Panc1 (cell line): ENCODE measurements around the gene TDRD15. TPM values are rescaled to one million over a fixed set of nuclear protein-coding genes. Genes with fewer than 3 reads are reported as not detected.

Source experiments
- ATAC-seq: fragments of 200-7000 bp; cut with Tn5 transposase; 2 replicates; pipeline ENCODE4 v1.9.1; 2020; ENCODE audit warnings: mild to moderate bottlenecking, moderate library complexity
- BruUV-seq: library from RNA; stranded (reverse); fragments of 400-500 nt; replicated peaks from 2 replicates; lab custom pipeline; 2021; lab: Mats Ljungman, UMichigan
- CTCF ChIA-PET: fragments of 300-600 bp; sonication (Branson Sonifier 250); formaldehyde crosslinking; loops from one replicate; lab custom pipeline; 2022; ENCODE audit warnings: antibody characterized with exemption; lab: Charles Lee
- POLR2A ChIA-PET: fragments of 300-600 bp; sonication (Branson Sonifier 250); formaldehyde crosslinking; loops from one replicate; lab custom pipeline; 2022; ENCODE audit warnings: antibody characterized with exemption; lab: Charles Lee
- DNase-seq: peaks from one replicate; pipeline ENCODE4 v3.0.0-alpha.2; 2010; ENCODE audit warnings: low read depth, low spot score
- H3K27ac ChIP-seq: 2 replicates; pipeline ENCODE4 v1.5.1; 2011; ENCODE audit warnings: mild to moderate bottlenecking, low read length, inconsistent platforms
- H3K27me3 ChIP-seq: fragments of 200-500 bp; sonication (Bioruptor generic); 2 replicates; pipeline ENCODE4 v1.6.0; 2014; ENCODE audit warnings: low read length, inconsistent platforms; ENCODE audit not compliant: control insufficient read depth, insufficient read depth
- H3K36me3 ChIP-seq: fragments of 200-500 bp; sonication (Bioruptor generic); 2 replicates; pipeline ENCODE4 v1.5.1; 2014; ENCODE audit warnings: inconsistent platforms, mild to moderate bottlenecking, low read length, moderate library complexity; ENCODE audit not compliant: control insufficient read depth, insufficient read depth
- H3K4me1 ChIP-seq: 2 replicates; pipeline ENCODE4 v1.5.1; 2011; ENCODE audit warnings: inconsistent platforms, mild to moderate bottlenecking, low read length, moderate library complexity; ENCODE audit not compliant: control insufficient read depth, insufficient read depth
- H3K4me3 ChIP-seq, 2 experiments: 2 replicates each; pipeline ENCODE4 v1.5.1; 2011 to 2012; ENCODE audit warnings: low read depth in 2 of 2, low read length in 2 of 2, mild to moderate bottlenecking in 2 of 2, inconsistent platforms in 1 of 2, moderate library complexity in 1 of 2
- H3K9me3 ChIP-seq: fragments of 200-500 bp; sonication (Bioruptor generic); 2 replicates; pipeline ENCODE4 v1.5.1; 2014; ENCODE audit warnings: low read depth, mild to moderate bottlenecking, inconsistent platforms, low read length, moderate library complexity; ENCODE audit not compliant: control insufficient read depth, insufficient read depth
- POLR2AphosphoS5 ChIP-seq: IDR thresholded peaks from 2 replicates; pipeline ENCODE4 v1.6.1; 2012; ENCODE audit warnings: mild to moderate bottlenecking, low read depth, low read length, moderate library complexity
- SIN3A ChIP-seq: IDR thresholded peaks from 2 replicates; pipeline ENCODE4 v1.6.1; 2012; ENCODE audit warnings: low read depth, mild to moderate bottlenecking, low read length, moderate library complexity, borderline replicate concordance; ENCODE audit not compliant: insufficient read depth
- TCF7L2 ChIP-seq: IDR thresholded peaks from 2 replicates; pipeline ENCODE4 v1.6.1; 2011; ENCODE audit warnings: mild to moderate bottlenecking, low read depth, low read length, inconsistent platforms
- in situ Hi-C: cut with HindIII; loops from 2 replicates; pipeline ENCODE4 v1.10.0; 2016; ENCODE audit warnings: low sequenced_read_pairs, low pct_unique_long_range_greater_than_20kb
- intact Hi-C: fragments of 100-400 bp; cut with micrococcal nuclease; formaldehyde crosslinking; loops from one replicate; pipeline ENCODE4 v1.10.0; 2022; ENCODE audit not compliant: unreplicated experiment
- total RNA-seq: library from RNA; stranded (reverse); gene quantifications from one replicate; pipeline ENCODE4 v1.2.1, GENCODE V29; 2021; ENCODE audit not compliant: unreplicated experiment
- TF ChIP-seq, protein P1 (sequence below), 2 experiments: IDR thresholded peaks; 2 replicates each; pipeline ENCODE4 v1.6.1; 2011 to 2012; ENCODE audit warnings: low read depth in 2 of 2, control low read depth in 1 of 2, low read length in 1 of 2, mild to moderate bottlenecking in 1 of 2, moderate library complexity in 1 of 2; ENCODE audit not compliant: insufficient read depth in 1 of 2
- TF ChIP-seq, protein P2 (sequence below): fragments of 450-650 bp; IDR thresholded peaks from 2 replicates; pipeline ENCODE4 v1.5.1; 2017; ENCODE audit warnings: mild to moderate bottlenecking

The TDRD15 gene
- total RNA-seq, 1 experiment from 2014 or later, result not detected

DNA sequence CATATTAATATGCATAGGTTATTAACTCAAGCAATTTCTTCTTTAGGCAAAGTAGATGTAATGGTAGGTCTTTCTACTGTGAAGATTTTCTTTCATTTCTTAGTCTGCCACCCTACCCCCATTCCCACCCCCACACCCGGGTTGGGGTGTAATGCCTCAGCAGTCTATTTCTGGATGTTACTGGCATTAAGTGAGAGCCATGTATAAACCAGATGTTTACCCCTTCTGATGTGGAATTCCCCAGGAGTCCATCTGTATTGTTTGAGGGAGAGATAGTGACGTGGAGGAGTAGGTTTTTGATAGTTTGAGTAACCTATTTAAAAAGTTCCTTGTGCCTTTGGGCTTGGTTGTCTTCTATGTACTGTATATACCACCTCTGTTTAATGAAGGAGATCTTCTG is 11.8 kb downstream of the TDRD15 start:
- H3K4me1 ChIP-seq, result no peaks in the 10 kb centered on the region
- H3K4me3 ChIP-seq, result no peak overlapping the region
- no peaks in the 10 kb centered on the region for H3K36me3 ChIP-seq
- POLR2A ChIA-PET, result no interaction called here
- TF ChIP-seq, protein P1, sequence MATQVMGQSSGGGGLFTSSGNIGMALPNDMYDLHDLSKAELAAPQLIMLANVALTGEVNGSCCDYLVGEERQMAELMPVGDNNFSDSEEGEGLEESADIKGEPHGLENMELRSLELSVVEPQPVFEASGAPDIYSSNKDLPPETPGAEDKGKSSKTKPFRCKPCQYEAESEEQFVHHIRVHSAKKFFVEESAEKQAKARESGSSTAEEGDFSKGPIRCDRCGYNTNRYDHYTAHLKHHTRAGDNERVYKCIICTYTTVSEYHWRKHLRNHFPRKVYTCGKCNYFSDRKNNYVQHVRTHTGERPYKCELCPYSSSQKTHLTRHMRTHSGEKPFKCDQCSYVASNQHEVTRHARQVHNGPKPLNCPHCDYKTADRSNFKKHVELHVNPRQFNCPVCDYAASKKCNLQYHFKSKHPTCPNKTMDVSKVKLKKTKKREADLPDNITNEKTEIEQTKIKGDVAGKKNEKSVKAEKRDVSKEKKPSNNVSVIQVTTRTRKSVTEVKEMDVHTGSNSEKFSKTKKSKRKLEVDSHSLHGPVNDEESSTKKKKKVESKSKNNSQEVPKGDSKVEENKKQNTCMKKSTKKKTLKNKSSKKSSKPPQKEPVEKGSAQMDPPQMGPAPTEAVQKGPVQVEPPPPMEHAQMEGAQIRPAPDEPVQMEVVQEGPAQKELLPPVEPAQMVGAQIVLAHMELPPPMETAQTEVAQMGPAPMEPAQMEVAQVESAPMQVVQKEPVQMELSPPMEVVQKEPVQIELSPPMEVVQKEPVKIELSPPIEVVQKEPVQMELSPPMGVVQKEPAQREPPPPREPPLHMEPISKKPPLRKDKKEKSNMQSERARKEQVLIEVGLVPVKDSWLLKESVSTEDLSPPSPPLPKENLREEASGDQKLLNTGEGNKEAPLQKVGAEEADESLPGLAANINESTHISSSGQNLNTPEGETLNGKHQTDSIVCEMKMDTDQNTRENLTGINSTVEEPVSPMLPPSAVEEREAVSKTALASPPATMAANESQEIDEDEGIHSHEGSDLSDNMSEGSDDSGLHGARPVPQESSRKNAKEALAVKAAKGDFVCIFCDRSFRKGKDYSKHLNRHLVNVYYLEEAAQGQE (IDR thresholded peaks at IDR 0.05; ENCODE audit: insufficient read depth in 1 of 2, low read depth in 2 of 2, low read length in 1 of 2), result no peak
- TF ChIP-seq, protein P2, sequence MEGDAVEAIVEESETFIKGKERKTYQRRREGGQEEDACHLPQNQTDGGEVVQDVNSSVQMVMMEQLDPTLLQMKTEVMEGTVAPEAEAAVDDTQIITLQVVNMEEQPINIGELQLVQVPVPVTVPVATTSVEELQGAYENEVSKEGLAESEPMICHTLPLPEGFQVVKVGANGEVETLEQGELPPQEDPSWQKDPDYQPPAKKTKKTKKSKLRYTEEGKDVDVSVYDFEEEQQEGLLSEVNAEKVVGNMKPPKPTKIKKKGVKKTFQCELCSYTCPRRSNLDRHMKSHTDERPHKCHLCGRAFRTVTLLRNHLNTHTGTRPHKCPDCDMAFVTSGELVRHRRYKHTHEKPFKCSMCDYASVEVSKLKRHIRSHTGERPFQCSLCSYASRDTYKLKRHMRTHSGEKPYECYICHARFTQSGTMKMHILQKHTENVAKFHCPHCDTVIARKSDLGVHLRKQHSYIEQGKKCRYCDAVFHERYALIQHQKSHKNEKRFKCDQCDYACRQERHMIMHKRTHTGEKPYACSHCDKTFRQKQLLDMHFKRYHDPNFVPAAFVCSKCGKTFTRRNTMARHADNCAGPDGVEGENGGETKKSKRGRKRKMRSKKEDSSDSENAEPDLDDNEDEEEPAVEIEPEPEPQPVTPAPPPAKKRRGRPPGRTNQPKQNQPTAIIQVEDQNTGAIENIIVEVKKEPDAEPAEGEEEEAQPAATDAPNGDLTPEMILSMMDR, result no peak
- no peak for TF ChIP-seq TCF7L2
- no peak for TF ChIP-seq POLR2AphosphoS5
- TF ChIP-seq SIN3A, result no peak
- H3K27ac ChIP-seq, result no peak overlapping the region
- H3K27me3 ChIP-seq, result no peaks in the 10 kb centered on the region
- DNase-seq, result no peak
- intact Hi-C loops (no loop called here), in situ Hi-C loops (no loop called here)
- CTCF ChIA-PET, result no interaction called here
- H3K9me3 ChIP-seq, result no peaks in the 10 kb centered on the region
- no TSS peak for BruUV-seq
- no peak for ATAC-seq

DNA sequence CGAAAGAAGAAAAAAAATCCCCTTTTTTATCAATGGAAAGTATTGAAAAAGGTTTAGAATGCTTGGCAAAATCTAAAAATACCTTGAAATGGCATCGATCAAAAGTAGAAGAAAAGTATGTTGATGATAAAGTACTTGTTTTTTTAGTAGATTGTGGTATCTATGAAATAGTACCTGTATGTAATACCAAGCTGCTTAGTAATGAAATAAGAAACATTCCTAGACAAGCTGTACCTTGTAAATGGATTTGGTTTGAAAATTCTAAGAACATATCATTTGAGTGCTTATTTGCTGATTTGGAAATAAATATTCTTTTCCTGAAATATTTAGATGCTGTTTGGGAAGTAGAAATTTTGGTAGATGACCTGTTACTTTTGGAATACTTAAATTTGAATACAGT is 18.4 kb downstream of the TDRD15 start:
- Histone ChIP-seq H3K4me1 (no peaks in the 10 kb centered on the region), H3K27me3 (no peaks in the 10 kb centered on the region), H3K27ac (no peak overlapping the region), H3K36me3 (no peaks in the 10 kb centered on the region), H3K9me3 (no peaks in the 10 kb centered on the region), H3K4me3 (no peak overlapping the region)
- DNase-seq, result no peak
- no TSS peak for BruUV-seq
- POLR2A ChIA-PET, result no interaction called here
- in situ Hi-C loops (no loop called here), intact Hi-C loops (no loop called here)
- CTCF ChIA-PET, result no interaction called here
- TF ChIP-seq, protein P2, result no peak
- TF ChIP-seq TCF7L2, result no peak
- TF ChIP-seq, protein P1 (IDR thresholded peaks at IDR 0.05; ENCODE audit: insufficient read depth in 1 of 2, low read depth in 2 of 2, low read length in 1 of 2), result no peak
- no peak for TF ChIP-seq POLR2AphosphoS5
- TF ChIP-seq SIN3A, result no peak
- ATAC-seq, result no peak
